ENCODE results near the gene RNASE1.

DNA sequence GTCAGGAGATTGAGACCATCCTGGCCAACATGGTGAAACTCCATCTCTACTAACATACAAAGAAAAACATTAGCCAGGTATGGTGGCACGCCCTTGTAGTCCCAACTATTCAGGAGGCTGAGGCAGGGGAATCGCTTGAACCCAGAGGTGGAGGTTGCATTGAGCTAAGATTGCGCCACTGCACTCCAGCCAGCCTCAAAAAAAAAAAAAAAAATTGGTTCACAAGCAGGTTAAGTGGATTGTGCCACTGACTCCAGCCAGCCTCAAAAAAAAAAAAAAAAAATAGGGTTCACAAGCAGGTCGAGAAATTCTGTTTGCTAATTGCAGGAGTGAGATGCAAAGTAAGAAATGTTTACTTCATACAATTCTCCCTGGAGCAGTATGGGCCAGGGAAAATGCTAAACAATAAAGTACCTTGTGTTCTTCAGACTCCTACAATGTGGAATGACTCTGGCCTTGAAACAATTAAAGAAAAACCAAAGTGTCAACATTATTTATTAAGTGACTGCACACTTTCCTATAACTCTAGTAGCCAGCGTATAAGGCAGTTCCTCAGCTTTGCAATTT is 28.3 kb downstream of the RNASE1 start:
- TF ChIP-seq POLR2A (IDR thresholded peaks at IDR 0.05), result no peak
- TF ChIP-seq, protein P1, sequence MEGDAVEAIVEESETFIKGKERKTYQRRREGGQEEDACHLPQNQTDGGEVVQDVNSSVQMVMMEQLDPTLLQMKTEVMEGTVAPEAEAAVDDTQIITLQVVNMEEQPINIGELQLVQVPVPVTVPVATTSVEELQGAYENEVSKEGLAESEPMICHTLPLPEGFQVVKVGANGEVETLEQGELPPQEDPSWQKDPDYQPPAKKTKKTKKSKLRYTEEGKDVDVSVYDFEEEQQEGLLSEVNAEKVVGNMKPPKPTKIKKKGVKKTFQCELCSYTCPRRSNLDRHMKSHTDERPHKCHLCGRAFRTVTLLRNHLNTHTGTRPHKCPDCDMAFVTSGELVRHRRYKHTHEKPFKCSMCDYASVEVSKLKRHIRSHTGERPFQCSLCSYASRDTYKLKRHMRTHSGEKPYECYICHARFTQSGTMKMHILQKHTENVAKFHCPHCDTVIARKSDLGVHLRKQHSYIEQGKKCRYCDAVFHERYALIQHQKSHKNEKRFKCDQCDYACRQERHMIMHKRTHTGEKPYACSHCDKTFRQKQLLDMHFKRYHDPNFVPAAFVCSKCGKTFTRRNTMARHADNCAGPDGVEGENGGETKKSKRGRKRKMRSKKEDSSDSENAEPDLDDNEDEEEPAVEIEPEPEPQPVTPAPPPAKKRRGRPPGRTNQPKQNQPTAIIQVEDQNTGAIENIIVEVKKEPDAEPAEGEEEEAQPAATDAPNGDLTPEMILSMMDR (IDR thresholded peaks at IDR 0.05), result no peak
- no peak for TF ChIP-seq EP300 (IDR thresholded peaks at IDR 0.05)
